K562 (cell line): Measurements from ENCODE around the gene OR51L1. TPM values are rescaled to one million over a fixed set of nuclear protein-coding genes. Genes with fewer than 3 reads are reported as not detected.

ENCODE experiments used
- ATAC-seq: fragments of 200-7000 bp; cut with Tn5 transposase; 3 replicates; pipeline ENCODE4 v1.9.1; 2020; ENCODE audit warnings: moderate library complexity
- BruUV-seq: library from RNA; stranded (reverse); fragments of 400-500 nt; replicated peaks from 2 replicates; lab custom pipeline; 2021; lab: Mats Ljungman, UMichigan
- CTCF ChIA-PET: fragments of 300-600 bp; formaldehyde crosslinking; extraction: SDS; loops from one replicate; lab custom pipeline; 2021; ENCODE audit warnings: low intra/inter-chr PET ratio; lab: Yijun Ruan, JAX
- POLR2A ChIA-PET: fragments of 300-600, 350-650 bp; sonication (Branson Sonifier 250); formaldehyde crosslinking; extraction: SDS; loops from one replicate; lab custom pipeline; 2021; ENCODE audit warnings: antibody characterized with exemption, inconsistent platforms; lab: Yijun Ruan, JAX
- DNase-seq, 4 experiments: peaks; one replicate each; pipeline versions ENCODE4 v3.0.0 to v3.0.0-alpha.2; 2011 to 2018; ENCODE audit warnings: low spot score in 3 of 4, mixed read lengths in 3 of 4; ENCODE audit errors: extremely low read depth in 1 of 4
- FAIRE-seq: peaks from 2 replicates; lab custom pipeline; 2011; peaks lifted over from hg19 to GRCh38; lab: Jason Lieb, UNC
- H2AFZ ChIP-seq: 2 replicates; pipeline ENCODE4 v1.6.0; 2011; ENCODE audit warnings: low read depth, low read length, control low read depth, inconsistent platforms
- H3K27ac ChIP-seq: fragments of 200-600 bp; 3 replicates; pipeline ENCODE4 v1.8.0; 2011; ENCODE audit warnings: low read depth, mild to moderate bottlenecking, control low read depth, inconsistent platforms, low read length, moderate library complexity, mixed read lengths; ENCODE audit errors: extremely low read depth
- H3K27me3 ChIP-seq, 2 experiments: fragments of 300-600 bp in 1 of 2; 2 replicates in 1 of 2; 3 replicates in 1 of 2; pipeline versions ENCODE4 v1.6.0 to v1.8.0; 2011; ENCODE audit warnings: inconsistent platforms in 2 of 2, low read length in 2 of 2, mild to moderate bottlenecking in 1 of 2, mixed read lengths in 1 of 2, moderate library complexity in 1 of 2; ENCODE audit not compliant: control insufficient read depth in 2 of 2, insufficient read depth in 2 of 2
- H3K36me3 ChIP-seq: fragments of 300-600 bp; 3 replicates; pipeline ENCODE4 v1.8.0; 2011; ENCODE audit warnings: mild to moderate bottlenecking, low read length, inconsistent platforms; ENCODE audit not compliant: control insufficient read depth, insufficient read depth
- H3K4me1 ChIP-seq, 2 experiments: fragments of 200-600 bp in 1 of 2; replicated peaks in 1 of 2; 2 replicates in 1 of 2; 3 replicates in 1 of 2; pipeline versions ENCODE4 v1.5.1 to v1.8.0; 2011; ENCODE audit warnings: inconsistent platforms in 2 of 2, low read length in 2 of 2, mild to moderate bottlenecking in 1 of 2, mixed read lengths in 1 of 2, moderate library complexity in 1 of 2; ENCODE audit not compliant: control insufficient read depth in 2 of 2, insufficient read depth in 2 of 2
- H3K4me2 ChIP-seq: 2 replicates; pipeline ENCODE4 v1.6.1; 2011; ENCODE audit warnings: low read length, control low read depth, inconsistent platforms, mixed read lengths; ENCODE audit not compliant: insufficient read depth
- H3K4me3 ChIP-seq: fragments of 200-600 bp; sonication (generic), shearing (Covaris generic); 2 replicates; pipeline ENCODE4 v1.5.1; 2016; ENCODE audit warnings: control low read depth, inconsistent platforms
- H3K79me2 ChIP-seq: fragments of 200-600 bp; 3 replicates; pipeline ENCODE4 v1.8.0; 2011; ENCODE audit warnings: low read length, inconsistent platforms; ENCODE audit not compliant: control insufficient read depth, insufficient read depth
- H3K9ac ChIP-seq, 2 experiments: 2 replicates each; pipeline versions ENCODE4 v1.6.0 to v1.6.1; 2011; ENCODE audit warnings: low read depth in 2 of 2, low read length in 2 of 2, control low read depth in 1 of 2, inconsistent platforms in 1 of 2, mild to moderate bottlenecking in 1 of 2, mixed read lengths in 1 of 2; ENCODE audit not compliant: insufficient read depth in 1 of 2
- H3K9me1 ChIP-seq: one replicate; pipeline ENCODE4 v1.6.0; 2011; ENCODE audit warnings: inconsistent platforms, mild to moderate bottlenecking, low read length, moderate library complexity; ENCODE audit not compliant: control insufficient read depth, insufficient read depth
- H3K9me3 ChIP-seq: replicated peaks from 2 replicates; pipeline ENCODE4 v1.5.1; 2011; ENCODE audit warnings: low read depth, low read length, inconsistent platforms; ENCODE audit not compliant: control insufficient read depth, insufficient read depth
- H4K20me1 ChIP-seq: replicated peaks from 2 replicates; pipeline ENCODE4 v1.6.1; 2011; ENCODE audit warnings: low read length, inconsistent platforms, mixed read lengths; ENCODE audit not compliant: control insufficient read depth, insufficient read depth
- ARID2 ChIP-seq: fragments of 450-650 bp; IDR thresholded peaks from 2 replicates; pipeline ENCODE4 v1.6.1; 2017; ENCODE audit warnings: antibody characterized with exemption, mild to moderate bottlenecking
- CHCHD3 ChIP-seq: fragments of 250-450 bp; sonication (Bioruptor Pico); IDR thresholded peaks from 2 replicates; pipeline ENCODE4 v2.1.2; 2022; ENCODE audit warnings: mild to moderate bottlenecking
- CREB1 ChIP-seq, 2 experiments: sonication (generic) in 1 of 2; formaldehyde crosslinking in 1 of 2; IDR thresholded peaks; 2 replicates each; pipeline versions ENCODE4 v1.6.1 to v1.8.0; 2012 to 2022; ENCODE audit warnings: inconsistent platforms in 1 of 2, mild to moderate bottlenecking in 1 of 2, missing genetic modification reagents in 1 of 2, moderate library complexity in 1 of 2
- CREB5 ChIP-seq: fragments of 250-450 bp; sonication (Bioruptor Pico); IDR thresholded peaks from 2 replicates; pipeline ENCODE4 v1.5.0; 2020; ENCODE audit warnings: mild to moderate bottlenecking
- CREBBP ChIP-seq: IDR thresholded peaks from one replicate; pipeline ENCODE4 v1.6.1; 2012; ENCODE audit warnings: low read depth, mild to moderate bottlenecking, control low read depth, inconsistent platforms, low read length
- FOXM1 ChIP-seq, 2 experiments: fragments of 450-650 bp in 1 of 2; sonication (generic) in 1 of 2; formaldehyde crosslinking in 1 of 2; IDR thresholded peaks; 2 replicates each; pipeline versions ENCODE4 v1.6.1 to v1.9.0; 2017 to 2022; ENCODE audit warnings: low read depth in 2 of 2, mild to moderate bottlenecking in 2 of 2, missing genetic modification reagents in 1 of 2, moderate library complexity in 1 of 2
- HDAC8 ChIP-seq: fragments of 450-650 bp; IDR thresholded peaks from 2 replicates; pipeline ENCODE4 v1.6.1; 2016; ENCODE audit warnings: mild to moderate bottlenecking, missing genetic modification characterization, moderate library complexity, missing compliant biosample characterization
- MLX ChIP-seq, 2 experiments: fragments of 450-650 bp in 1 of 2; sonication (generic) in 1 of 2; formaldehyde crosslinking; conservative IDR thresholded peaks; 2 replicates each; pipeline versions ENCODE4 v1.4.0 to v1.8.1; 2020 to 2022; ENCODE audit warnings: mild to moderate bottlenecking in 1 of 2, missing genetic modification reagents in 1 of 2
- PHF8 ChIP-seq: fragments of 200-600 bp; sonication (generic); IDR thresholded peaks from 2 replicates; pipeline ENCODE4 v1.6.1; 2012; ENCODE audit warnings: mixed run types, mild to moderate bottlenecking, inconsistent platforms, low read length, moderate library complexity, borderline replicate concordance
- SAFB2 ChIP-seq: fragments of 200-400 bp; formaldehyde crosslinking; IDR thresholded peaks from 2 replicates; pipeline ENCODE4 v1.6.1; 2018; ENCODE audit warnings: borderline replicate concordance, low read length, low read depth, moderate library complexity; ENCODE audit not compliant: severe bottlenecking
- STAT5A ChIP-seq: IDR thresholded peaks from 2 replicates; pipeline ENCODE4 v1.6.1; 2012; ENCODE audit warnings: low read length, inconsistent platforms, borderline replicate concordance
- TAF15 ChIP-seq: fragments of 200-400 bp; formaldehyde crosslinking; IDR thresholded peaks from 2 replicates; pipeline ENCODE4 v1.6.1; 2017; ENCODE audit warnings: mild to moderate bottlenecking, low read depth, low read length, moderate library complexity
- TFAP4 ChIP-seq: sonication (generic); formaldehyde crosslinking; IDR thresholded peaks from 2 replicates; pipeline ENCODE4 v1.8.0; 2022; ENCODE audit warnings: missing genetic modification reagents, mild to moderate bottlenecking, moderate library complexity, borderline replicate concordance
- THRB ChIP-seq: fragments of 450-650 bp; formaldehyde crosslinking; conservative IDR thresholded peaks from 2 replicates; pipeline ENCODE4 v1.4.0; 2022; ENCODE audit warnings: mild to moderate bottlenecking, missing genetic modification characterization
- ZNF253 ChIP-seq: fragments of 250-450 bp; sonication (Bioruptor Pico); conservative IDR thresholded peaks from 2 replicates; pipeline ENCODE4 v1.6.1; 2021; ENCODE audit warnings: mild to moderate bottlenecking
- ZNF3 ChIP-seq: fragments of 250-450 bp; sonication (Bioruptor Pico); IDR thresholded peaks from 2 replicates; pipeline ENCODE4 v1.5.0; 2021; ENCODE audit warnings: mild to moderate bottlenecking, moderate library complexity
- ZNF445 ChIP-seq: fragments of 250-450 bp; sonication (Bioruptor Pico); IDR thresholded peaks from 2 replicates; pipeline ENCODE4 v1.4.0; 2020; ENCODE audit warnings: low read depth, mild to moderate bottlenecking, moderate library complexity
- ZNF717 ChIP-seq: fragments of 250-450 bp; sonication (Bioruptor Pico); IDR thresholded peaks from 2 replicates; pipeline ENCODE4 v1.5.0; 2021
- WGBS: fragments of 100-300 bp; shearing (Covaris generic); methylation state at CpG from one replicate; pipeline ENCODE4 v1.1.6; 2016; ENCODE audit warnings: low coverage, mixed read lengths; ENCODE audit not compliant: insufficient coverage; ENCODE audit errors: missing lambda C conversion rate; 5-methylcytosine and 5-hydroxymethylcytosine counted together
- in situ Hi-C: fragments of 300-500 bp; cut with MboI; formaldehyde crosslinking; loops from 4 replicates; pipeline ENCODE4 v1.15.0; 2018; ENCODE audit warnings: inconsistent platforms, mixed read lengths
- intact Hi-C: fragments of 100-400 bp; cut with micrococcal nuclease; formaldehyde crosslinking; loops from 2 replicates; pipeline ENCODE4 v1.14.2; 2022
- polyA plus RNA-seq, 8 experiments: library from polyadenylated mRNA; depleted of rRNA in 4 of 8; stranded (reverse) in 5 of 8; unstranded in 3 of 8; fragments of >200 nt; fragmentation: Nextera tagmentation in 2 of 8; fragmentation: Illumina TruSeq in 1 of 8; extraction: Ambion mirVana in 2 of 8; extraction: Trizol in 1 of 8; gene quantifications; 2 replicates each; pipeline versions ENCODE4 v1.2.1 to v1.2.3, GENCODE V29; 2011 to 2014; ENCODE audit warnings: inconsistent platforms in 1 of 8, missing spikeins in 1 of 8
- total RNA-seq, 7 experiments: library from RNA; depleted of rRNA in 6 of 7; stranded (reverse); fragments of >200 nt in 6 of 7; fragmentation: Illumina TruSeq in 2 of 7; extraction: Trizol in 2 of 7; gene quantifications; 2 replicates each; pipeline versions ENCODE4 v1.2.1 to v1.2.3, GENCODE V29; 2011 to 2021; ENCODE audit warnings: low replicate concordance in 1 of 7

The OR51L1 gene
- total and polyA plus RNA-seq, 9 of the 15 experiments (the other 6 are each of a cell fraction or from before 2014, with no cell fraction given): not detected

- TF ChIP-seq FOXM1 (IDR thresholded peaks at IDR 0.05; ENCODE audit: low read depth): no peak
- no peak for TF ChIP-seq FOXM1 (CRISPR knock-in tag; IDR thresholded peaks at IDR 0.05; ENCODE audit: low read depth)
Observed at GRCh38 chr11:4982678-4983077, 12.0 kb upstream of the OR51L1 start (continued).

- POLR2A ChIA-PET: no interaction called here
- FAIRE-seq (no peak), ATAC-seq (no peak)
- 2% methylated on average over 6 of the region's 6 CpGs for WGBS
- intact Hi-C loops: no loop called here
- no peaks in the 10 kb centered on the region for H3K9me3 ChIP-seq
- H3K79me2 ChIP-seq: no peaks in the 10 kb centered on the region
- H3K4me1 ChIP-seq: no peaks in the 10 kb centered on the region
- no peak for TF ChIP-seq THRB (CRISPR knock-in tag)
- TF ChIP-seq ZNF445 (CRISPR knock-in tag): no peak
- no peak for TF ChIP-seq ZNF717
- no peak for TF ChIP-seq TFAP4 (CRISPR knock-in tag)
- no peak for TF ChIP-seq ZNF253 (CRISPR knock-in tag)
- TF ChIP-seq PHF8: no peak
- no peak for TF ChIP-seq HDAC8 (tag)
- no peak for TF ChIP-seq STAT5A
- no peak for TF ChIP-seq CREB1 (IDR thresholded peaks at IDR 0.05)
- TF ChIP-seq CREB1 (CRISPR knock-in tag; IDR thresholded peaks at IDR 0.05): no peak
- no peak for TF ChIP-seq CREBBP
- TF ChIP-seq ZNF3 (CRISPR knock-in tag): no peak
- no peak for TF ChIP-seq ARID2
- TF ChIP-seq SAFB2: no peak
- no peak for TF ChIP-seq CHCHD3 (CRISPR knock-in tag)
- TF ChIP-seq CREB5: no peak
- TF ChIP-seq TAF15: no peak
- no peak for TF ChIP-seq MLX (CRISPR knock-in tag; conservative IDR thresholded peaks at IDR 0.05)
- TF ChIP-seq, all 486 proteins: peak for 0
- no peaks in the 10 kb centered on the region for H4K20me1 ChIP-seq
- no TSS peak for BruUV-seq
- no peak overlapping the region for H3K4me2 ChIP-seq
- H3K36me3 ChIP-seq: no peaks in the 10 kb centered on the region
- in situ Hi-C loops: no loop called here
- DNase-seq: no peak
- no peak overlapping the region for H3K27ac ChIP-seq
- H3K9ac ChIP-seq: no peak overlapping the region
- H3K9me1 ChIP-seq: no peaks in the 10 kb centered on the region
- no peak overlapping the region for H3K4me3 ChIP-seq
- CTCF ChIA-PET: no interaction called here
- H3K27me3 ChIP-seq: no peaks in the 10 kb centered on the region
- no peak overlapping the region for H2AFZ ChIP-seq
Observed at GRCh38 chr11:4983841-4984240, 10.8 kb upstream of the OR51L1 start.
